ENCODE measurements around the gene ATXN7L1.

Gene ATXN7L1

DNA sequence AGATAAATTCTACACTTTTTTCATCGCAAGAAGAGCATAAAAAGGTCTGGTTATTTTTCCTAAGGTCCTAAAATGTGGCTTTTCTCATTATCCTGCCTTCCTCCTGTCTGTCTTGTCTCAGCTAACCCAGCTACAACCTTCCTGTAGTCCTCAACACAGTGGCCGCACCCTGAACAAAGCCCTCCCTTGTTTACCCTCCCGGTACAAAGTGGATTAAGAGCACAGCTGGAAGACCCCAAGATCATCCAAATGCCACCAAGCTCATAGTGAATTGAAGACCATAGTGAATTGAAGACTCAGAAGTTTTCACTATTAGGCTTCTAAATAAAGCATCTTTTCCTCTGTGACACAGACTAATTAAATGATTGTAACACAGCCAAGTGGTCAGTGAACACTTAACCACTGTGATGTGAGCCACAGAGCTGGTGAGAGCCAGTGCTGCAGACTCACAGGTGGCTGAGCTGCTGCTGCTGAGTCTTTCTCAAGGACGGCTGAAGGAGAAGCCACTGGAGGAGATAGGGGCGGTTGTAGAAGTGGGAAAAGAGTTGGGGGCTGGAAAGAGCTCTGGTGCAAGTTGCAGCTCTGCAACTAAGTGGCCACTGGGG is 123.6 kb downstream of the ATXN7L1 start:
- Histone ChIP-seq H3K4me1 (ENCODE audit: control insufficient read depth in 2 of 2, insufficient read depth in 1 of 2, low read depth in 1 of 2, low read length in 2 of 2) (peaks cover 0 to 10% of the 10 kb centered on the region in 2 donors), H2AFZ (ENCODE audit: low read length) (no peak overlapping the region), H3K36me3 (replicated peaks in 1 of 2; ENCODE audit: control insufficient read depth in 2 of 2, insufficient read depth in 2 of 2, low read length in 2 of 2) (peaks cover 0 to 8% of the 10 kb centered on the region in 2 donors), H3K27me3 (ENCODE audit: control insufficient read depth in 3 of 3, insufficient read depth in 3 of 3, low read depth in 1 of 3, low read length in 3 of 3) (no peaks in the 10 kb centered on the region), H3K27ac (replicated peaks; ENCODE audit: low read length) (no peak overlapping the region), H3K4me3 (ENCODE audit: low read length in 2 of 2) (no peak overlapping the region), H4K91ac (ENCODE audit: low read depth, low read length, poor library complexity) (no peak overlapping the region), H2AK5ac (ENCODE audit: low read depth, low read length) (no peak overlapping the region), H3K4ac (ENCODE audit: low read length) (no peak overlapping the region), H3K4me2 (ENCODE audit: insufficient read depth, low read length, poor library complexity, severe bottlenecking) (no peak overlapping the region), H2BK12ac (ENCODE audit: low read length) (no peak overlapping the region), H2BK120ac (ENCODE audit: low read depth, low read length) (no peak overlapping the region), H3K9me3 (replicated peaks in 1 of 2; ENCODE audit: control insufficient read depth in 2 of 2, insufficient read depth in 1 of 2, low read depth in 1 of 2, low read length in 2 of 2) (no peaks in the 10 kb centered on the region), H3K9ac (ENCODE audit: low read depth, low read length, poor library complexity) (no peak overlapping the region), H3K18ac (ENCODE audit: low read length) (no peak overlapping the region), H2BK5ac (ENCODE audit: low read length) (no peak overlapping the region), H4K8ac (ENCODE audit: low read depth, low read length) (no peak overlapping the region), H3K79me1 (ENCODE audit: low read depth, low read length) (no peaks in the 10 kb centered on the region), H3K23ac (ENCODE audit: low read depth, low read length, poor library complexity) (no peak overlapping the region), H3K14ac (ENCODE audit: low read length) (no peak overlapping the region), H2BK15ac (ENCODE audit: low read length) (no peak overlapping the region)
- DNase-seq (ENCODE audit: low spot score): no peak
- WGBS, 2 donors (ENCODE audit: extremely low coverage in 2 of 2, insufficient read length in 2 of 2, insufficient replicate concordance in 1 of 2): no CpG with 5 or more reads among the region's 5 CpGs

GRCh38 chr7:105751054-105751453 is 125.3 kb downstream of the ATXN7L1 start:
- Histone ChIP-seq H3K27me3 (ENCODE audit: control insufficient read depth in 3 of 3, insufficient read depth in 3 of 3, low read depth in 1 of 3, low read length in 3 of 3) (no peaks in the 10 kb centered on the region), H3K79me1 (ENCODE audit: low read depth, low read length) (no peaks in the 10 kb centered on the region), H2AFZ (ENCODE audit: low read length) (no peak overlapping the region), H3K4ac (ENCODE audit: low read length) (no peak overlapping the region), H2AK5ac (ENCODE audit: low read depth, low read length) (no peak overlapping the region), H2BK15ac (ENCODE audit: low read length) (no peak overlapping the region), H3K9ac (ENCODE audit: low read depth, low read length, poor library complexity) (no peak overlapping the region), H3K4me2 (ENCODE audit: insufficient read depth, low read length, poor library complexity, severe bottlenecking) (no peak overlapping the region), H2BK5ac (ENCODE audit: low read length) (no peak overlapping the region), H3K4me1 (ENCODE audit: control insufficient read depth in 2 of 2, insufficient read depth in 1 of 2, low read depth in 1 of 2, low read length in 2 of 2) (peaks cover 0 to 10% of the 10 kb centered on the region in 2 donors), H2BK12ac (ENCODE audit: low read length) (no peak overlapping the region), H3K4me3 (ENCODE audit: low read length in 2 of 2) (no peak overlapping the region), H4K8ac (ENCODE audit: low read depth, low read length) (no peak overlapping the region), H3K18ac (ENCODE audit: low read length) (no peak overlapping the region), H4K91ac (ENCODE audit: low read depth, low read length, poor library complexity) (no peak overlapping the region), H3K14ac (ENCODE audit: low read length) (no peak overlapping the region), H3K9me3 (replicated peaks in 1 of 2; ENCODE audit: control insufficient read depth in 2 of 2, insufficient read depth in 1 of 2, low read depth in 1 of 2, low read length in 2 of 2) (no peaks in the 10 kb centered on the region), H2BK120ac (ENCODE audit: low read depth, low read length) (no peak overlapping the region), H3K27ac (replicated peaks; ENCODE audit: low read length) (no peak overlapping the region), H3K36me3 (replicated peaks in 1 of 2; ENCODE audit: control insufficient read depth in 2 of 2, insufficient read depth in 2 of 2, low read length in 2 of 2) (peaks cover 0 to 8% of the 10 kb centered on the region in 2 donors), H3K23ac (ENCODE audit: low read depth, low read length, poor library complexity) (no peak overlapping the region)
- no CpG with 5 or more reads among the region's 3 CpGs for WGBS, 2 donors (ENCODE audit: extremely low coverage in 2 of 2, insufficient read length in 2 of 2, insufficient replicate concordance in 1 of 2)
- no peak for DNase-seq (ENCODE audit: low spot score)

DNA sequence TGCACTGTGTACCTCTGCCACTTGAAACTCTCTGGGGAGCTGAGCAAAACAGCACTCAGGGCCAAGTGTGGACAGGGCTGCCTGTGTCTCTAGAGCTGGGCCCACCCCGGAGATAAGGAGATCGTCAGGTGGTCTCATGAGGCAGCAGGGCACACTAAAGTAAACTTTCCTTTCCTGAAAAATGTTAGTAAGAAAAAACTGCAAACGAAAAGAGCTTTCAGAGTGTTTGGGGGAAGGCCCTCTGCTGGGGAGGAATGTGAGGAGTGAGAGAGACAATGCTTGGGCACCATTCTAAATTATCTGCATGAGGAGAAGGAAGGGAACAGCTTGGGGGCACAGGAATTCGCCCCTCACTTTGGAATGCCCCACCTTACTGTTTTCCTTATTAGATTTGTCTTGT is 127.7 kb downstream of the ATXN7L1 start:
- H3K4me2 ChIP-seq (ENCODE audit: insufficient read depth, low read length, poor library complexity, severe bottlenecking): no peak overlapping the region
- H3K36me3 ChIP-seq (replicated peaks in 1 of 2; ENCODE audit: control insufficient read depth in 2 of 2, insufficient read depth in 2 of 2, low read length in 2 of 2): peaks cover 0 to 8% of the 10 kb centered on the region in 2 donors
- H3K9me3 ChIP-seq (replicated peaks in 1 of 2; ENCODE audit: control insufficient read depth in 2 of 2, insufficient read depth in 1 of 2, low read depth in 1 of 2, low read length in 2 of 2): no peaks in the 10 kb centered on the region
- no peak overlapping the region for H3K4me3 ChIP-seq (ENCODE audit: low read length in 2 of 2)
- no peak overlapping the region for H3K14ac ChIP-seq (ENCODE audit: low read length)
- H3K79me1 ChIP-seq (ENCODE audit: low read depth, low read length): no peaks in the 10 kb centered on the region
- no peak overlapping the region for H3K23ac ChIP-seq (ENCODE audit: low read depth, low read length, poor library complexity)
- H3K9ac ChIP-seq (ENCODE audit: low read depth, low read length, poor library complexity): no peak overlapping the region
- no CpG with 5 or more reads among the region's 4 CpGs for WGBS, 2 donors (ENCODE audit: extremely low coverage in 2 of 2, insufficient read length in 2 of 2, insufficient replicate concordance in 1 of 2)
- no peak overlapping the region for H2AK5ac ChIP-seq (ENCODE audit: low read depth, low read length)
- H3K4me1 ChIP-seq (ENCODE audit: control insufficient read depth in 2 of 2, insufficient read depth in 1 of 2, low read depth in 1 of 2, low read length in 2 of 2): peaks cover under 1 to 10% of the 10 kb centered on the region in 2 donors
- H3K27ac ChIP-seq (replicated peaks; ENCODE audit: low read length): no peak overlapping the region
- no peak overlapping the region for H4K8ac ChIP-seq (ENCODE audit: low read depth, low read length)
- H2BK12ac ChIP-seq (ENCODE audit: low read length): no peak overlapping the region
- no peak overlapping the region for H4K91ac ChIP-seq (ENCODE audit: low read depth, low read length, poor library complexity)
- no peak overlapping the region for H2BK120ac ChIP-seq (ENCODE audit: low read depth, low read length)
- no peak overlapping the region for H2BK5ac ChIP-seq (ENCODE audit: low read length)
- H2BK15ac ChIP-seq (ENCODE audit: low read length): no peak overlapping the region
- H3K18ac ChIP-seq (ENCODE audit: low read length): no peak overlapping the region
- H2AFZ ChIP-seq (ENCODE audit: low read length): no peak overlapping the region
- no peak for DNase-seq (ENCODE audit: low spot score)
- H3K4ac ChIP-seq (ENCODE audit: low read length): no peak overlapping the region
- no peaks in the 10 kb centered on the region for H3K27me3 ChIP-seq (ENCODE audit: control insufficient read depth in 3 of 3, insufficient read depth in 3 of 3, low read depth in 1 of 3, low read length in 3 of 3)

- Histone ChIP-seq H3K14ac (ENCODE audit: low read length) (no peak overlapping the region), H2AFZ (ENCODE audit: low read length) (no peak overlapping the region), H3K9ac (ENCODE audit: low read depth, low read length, poor library complexity) (no peak overlapping the region), H3K9me3 (replicated peaks in 1 of 2; ENCODE audit: control insufficient read depth in 2 of 2, insufficient read depth in 1 of 2, low read depth in 1 of 2, low read length in 2 of 2) (no peaks in the 10 kb centered on the region), H3K36me3 (replicated peaks in 1 of 2; ENCODE audit: control insufficient read depth in 2 of 2, insufficient read depth in 2 of 2, low read length in 2 of 2) (peaks cover 0 to 2% of the 10 kb centered on the region in 2 donors), H3K4me3 (ENCODE audit: low read length in 2 of 2) (no peak overlapping the region), H2AK5ac (ENCODE audit: low read depth, low read length) (no peak overlapping the region), H4K8ac (ENCODE audit: low read depth, low read length) (no peak overlapping the region), H2BK120ac (ENCODE audit: low read depth, low read length) (no peak overlapping the region), H3K4ac (ENCODE audit: low read length) (no peak overlapping the region), H2BK5ac (ENCODE audit: low read length) (no peak overlapping the region), H3K4me1 (ENCODE audit: control insufficient read depth in 2 of 2, insufficient read depth in 1 of 2, low read depth in 1 of 2, low read length in 2 of 2) (peaks cover 3 to 11% of the 10 kb centered on the region in 2 donors), H3K79me1 (ENCODE audit: low read depth, low read length) (peaks cover 1% of the 10 kb centered on the region), H2BK12ac (ENCODE audit: low read length) (no peak overlapping the region), H3K18ac (ENCODE audit: low read length) (no peak overlapping the region), H2BK15ac (ENCODE audit: low read length) (no peak overlapping the region), H3K23ac (ENCODE audit: low read depth, low read length, poor library complexity) (no peak overlapping the region), H4K91ac (ENCODE audit: low read depth, low read length, poor library complexity) (no peak overlapping the region), H3K4me2 (ENCODE audit: insufficient read depth, low read length, poor library complexity, severe bottlenecking) (no peak overlapping the region), H3K27ac (replicated peaks; ENCODE audit: low read length) (no peak overlapping the region), H3K27me3 (ENCODE audit: control insufficient read depth in 3 of 3, insufficient read depth in 3 of 3, low read depth in 1 of 3, low read length in 3 of 3) (no peaks in the 10 kb centered on the region)
- no CpG with 5 or more reads among the region's 7 CpGs for WGBS, 2 donors (ENCODE audit: extremely low coverage in 2 of 2, insufficient read length in 2 of 2, insufficient replicate concordance in 1 of 2)
- no peak for DNase-seq (ENCODE audit: low spot score)
Measured at GRCh38 chr7:105745681-105746330, 130.6 kb downstream of the ATXN7L1 start.

All from neuronal stem cell (in vitro differentiated cells).